ENCODE measurements around the gene MDH1.

DNA sequence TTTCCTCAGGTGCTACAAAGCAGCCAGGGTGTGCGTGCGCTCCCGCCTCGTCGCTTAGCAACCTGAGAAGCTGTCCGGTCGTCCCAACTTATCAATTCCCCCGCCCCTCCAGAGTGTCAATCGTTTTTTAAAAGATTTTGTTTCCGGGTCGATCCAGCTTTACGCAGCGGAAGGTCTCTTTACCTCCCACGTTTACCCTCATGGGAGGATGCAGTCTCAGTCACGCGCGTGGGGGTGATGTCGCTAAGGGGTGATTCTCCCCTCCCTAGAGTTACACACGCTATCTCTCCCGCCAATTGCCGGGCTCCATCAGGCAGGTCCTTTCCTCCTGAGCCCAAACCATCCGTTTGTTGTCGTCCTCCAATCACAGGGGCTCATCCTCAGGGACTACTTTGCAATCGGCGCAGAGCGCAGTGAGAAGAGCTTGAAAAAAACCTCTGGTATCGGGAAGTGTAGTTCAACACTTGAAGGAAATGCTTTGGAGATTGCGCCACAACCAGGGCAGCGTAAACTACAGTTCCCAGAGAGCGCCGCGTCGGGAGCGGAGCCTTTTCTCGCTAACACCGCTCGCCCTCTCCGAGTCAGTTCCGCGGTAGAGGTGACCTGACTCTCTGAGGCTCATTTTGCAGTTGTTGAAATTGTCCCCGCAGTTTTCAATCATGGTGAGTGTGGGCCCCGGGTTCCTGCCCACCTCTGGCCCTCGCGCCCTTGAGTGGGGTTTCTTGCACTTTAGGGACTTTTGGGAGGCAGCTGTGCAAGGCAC lies at the start of gene MDH1, which contains the start of gene WDPCP:
- TF ChIP-seq, protein P1, sequence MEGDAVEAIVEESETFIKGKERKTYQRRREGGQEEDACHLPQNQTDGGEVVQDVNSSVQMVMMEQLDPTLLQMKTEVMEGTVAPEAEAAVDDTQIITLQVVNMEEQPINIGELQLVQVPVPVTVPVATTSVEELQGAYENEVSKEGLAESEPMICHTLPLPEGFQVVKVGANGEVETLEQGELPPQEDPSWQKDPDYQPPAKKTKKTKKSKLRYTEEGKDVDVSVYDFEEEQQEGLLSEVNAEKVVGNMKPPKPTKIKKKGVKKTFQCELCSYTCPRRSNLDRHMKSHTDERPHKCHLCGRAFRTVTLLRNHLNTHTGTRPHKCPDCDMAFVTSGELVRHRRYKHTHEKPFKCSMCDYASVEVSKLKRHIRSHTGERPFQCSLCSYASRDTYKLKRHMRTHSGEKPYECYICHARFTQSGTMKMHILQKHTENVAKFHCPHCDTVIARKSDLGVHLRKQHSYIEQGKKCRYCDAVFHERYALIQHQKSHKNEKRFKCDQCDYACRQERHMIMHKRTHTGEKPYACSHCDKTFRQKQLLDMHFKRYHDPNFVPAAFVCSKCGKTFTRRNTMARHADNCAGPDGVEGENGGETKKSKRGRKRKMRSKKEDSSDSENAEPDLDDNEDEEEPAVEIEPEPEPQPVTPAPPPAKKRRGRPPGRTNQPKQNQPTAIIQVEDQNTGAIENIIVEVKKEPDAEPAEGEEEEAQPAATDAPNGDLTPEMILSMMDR (conservative IDR thresholded peaks at IDR 0.05; ENCODE audit: low read length), result no peak
- no peak for TF ChIP-seq EZH2phosphoT487 (IDR thresholded peaks at IDR 0.05; ENCODE audit: borderline replicate concordance, low read depth, low read length)
